Measurements from ENCODE around the gene PID1.

GRCh38 chr2:229095472-229095871 is 175.6 kb downstream of the PID1 start:
- TF ChIP-seq EZH2 (IDR thresholded peaks at IDR 0.05; ENCODE audit: low read depth) (no peak), CTCF (conservative IDR thresholded peaks at IDR 0.05) (no peak)

Data from PC-9 (cell line).